GM12878 (cell line): Measurements from ENCODE around the gene CCDC197. TPM values are rescaled to one million over a fixed set of nuclear protein-coding genes. Genes with fewer than 3 reads are reported as not detected.

ENCODE experiments used
- ATAC-seq: fragments of 200-7000 bp; cut with Tn5 transposase; 3 replicates; pipeline ENCODE4 v1.9.1; 2020; ENCODE audit warnings: mild to moderate bottlenecking, moderate library complexity
- BruUV-seq: library from RNA; stranded (reverse); fragments of 400-500 nt; replicated peaks from 2 replicates; lab custom pipeline; 2021; lab: Mats Ljungman, UMichigan
- CTCF ChIA-PET: fragments of 300-600 bp; sonication (Branson Sonifier 250); formaldehyde crosslinking; extraction: SDS; loops from one replicate; lab custom pipeline; 2021; ENCODE audit warnings: inconsistent platforms; lab: Yijun Ruan, JAX
- POLR2A ChIA-PET: fragments of 350-600 bp; formaldehyde crosslinking; extraction: SDS; loops from one replicate; lab custom pipeline; 2021; ENCODE audit warnings: inconsistent platforms; lab: Charles Lee
- RAD21 ChIA-PET: fragments of 300-600 bp; sonication (Branson Sonifier 250); formaldehyde crosslinking; loops from one replicate; lab custom pipeline; 2023; ENCODE audit warnings: antibody characterized with exemption; ENCODE audit not compliant: unreplicated experiment; lab: Charles Lee
- SMC1A ChIA-PET: fragments of 300-600 bp; sonication (Branson Sonifier 250); formaldehyde crosslinking; loops from one replicate; lab custom pipeline; 2023; ENCODE audit not compliant: unreplicated experiment, uncharacterized antibody; lab: Charles Lee
- DNase-seq: peaks from one replicate; pipeline ENCODE4 v3.0.0-alpha.2; 2011; ENCODE audit warnings: low read depth, low spot score
- FAIRE-seq: peaks from 3 replicates; lab custom pipeline; 2011; peaks lifted over from hg19 to GRCh38; lab: Jason Lieb, UNC
- H2AFZ ChIP-seq: 2 replicates; pipeline ENCODE4 v1.6.0; 2011; ENCODE audit warnings: low read depth, low read length, control low read depth; ENCODE audit not compliant: control insufficient read depth
- H3K27ac ChIP-seq: 2 replicates; pipeline ENCODE4 v1.5.1; 2011; ENCODE audit warnings: control low read depth; ENCODE audit not compliant: control insufficient read depth, insufficient read depth
- H3K27me3 ChIP-seq, 2 experiments: replicated peaks in 1 of 2; 2 replicates each; pipeline versions ENCODE4 v1.6.0 to v1.6.1; 2011; ENCODE audit warnings: low read length in 1 of 2; ENCODE audit not compliant: control insufficient read depth in 2 of 2, insufficient read depth in 2 of 2
- H3K36me3 ChIP-seq, 2 experiments: 2 replicates each; pipeline ENCODE4 v1.5.1; 2011; ENCODE audit warnings: low read length in 1 of 2; ENCODE audit not compliant: control insufficient read depth in 2 of 2, insufficient read depth in 2 of 2
- H3K4me1 ChIP-seq: 2 replicates; pipeline ENCODE4 v1.6.1; 2011; ENCODE audit warnings: mild to moderate bottlenecking, low read length, moderate library complexity, mixed read lengths; ENCODE audit not compliant: control insufficient read depth, insufficient read depth
- H3K4me2 ChIP-seq: 2 replicates; pipeline ENCODE4 v1.6.0; 2011; ENCODE audit warnings: control low read depth; ENCODE audit not compliant: control insufficient read depth, insufficient read depth
- H3K4me3 ChIP-seq: fragments of 200-600 bp; sonication (generic); 2 replicates; pipeline ENCODE4 v1.5.1; 2016
- H3K79me2 ChIP-seq: 2 replicates; pipeline ENCODE4 v1.6.0; 2011; ENCODE audit warnings: low read length; ENCODE audit not compliant: control insufficient read depth, insufficient read depth
- H3K9ac ChIP-seq: 2 replicates; pipeline ENCODE4 v1.8.0; 2011; ENCODE audit warnings: low read length, control low read depth, mixed read lengths; ENCODE audit not compliant: control insufficient read depth, insufficient read depth
- H3K9me3 ChIP-seq: replicated peaks from 3 replicates; pipeline ENCODE4 v1.5.1; 2011; ENCODE audit warnings: mild to moderate bottlenecking, low read length; ENCODE audit not compliant: control insufficient read depth, insufficient read depth
- H4K20me1 ChIP-seq: 2 replicates; pipeline ENCODE4 v1.6.0; 2011; ENCODE audit not compliant: control insufficient read depth, insufficient read depth
- ATF3 ChIP-seq: IDR thresholded peaks from 2 replicates; pipeline ENCODE4 v1.6.1; 2011; ENCODE audit warnings: low read depth, mild to moderate bottlenecking, low read length, moderate library complexity, borderline replicate concordance; ENCODE audit errors: extremely low read depth
- BHLHE40 ChIP-seq, 2 experiments: fragments of 450-650 bp in 1 of 2; IDR thresholded peaks; 2 replicates each; pipeline ENCODE4 v1.6.1; 2011 to 2017; ENCODE audit warnings: low read depth in 2 of 2, borderline replicate concordance in 1 of 2, improper control_type of control experiment in 1 of 2, low read length in 1 of 2, mild to moderate bottlenecking in 1 of 2
- CUX1 ChIP-seq: IDR thresholded peaks from 2 replicates; pipeline ENCODE4 v1.6.1; 2012; ENCODE audit warnings: improper control_type of control experiment, low read depth, low read length; ENCODE audit not compliant: insufficient replicate concordance
- E2F8 ChIP-seq: fragments of 450-650 bp; IDR thresholded peaks from 2 replicates; pipeline ENCODE4 v1.6.1; 2018; ENCODE audit warnings: mild to moderate bottlenecking, low read depth, moderate library complexity; ENCODE audit not compliant: partially characterized antibody
- EGR1 ChIP-seq, 2 experiments: IDR thresholded peaks; 1 replicate in 1 of 2; 2 replicates in 1 of 2; pipeline ENCODE4 v1.6.1; 2011 to 2012; ENCODE audit warnings: low read depth in 2 of 2, low read length in 2 of 2, borderline replicate concordance in 1 of 2, mild to moderate bottlenecking in 1 of 2, moderate library complexity in 1 of 2
- FOXM1 ChIP-seq: IDR thresholded peaks from 2 replicates; pipeline ENCODE4 v1.6.1; 2012; ENCODE audit warnings: low read depth, mild to moderate bottlenecking, inconsistent platforms, low read length, moderate library complexity
- IKZF1 ChIP-seq: fragments of 450-650 bp; conservative IDR thresholded peaks from 2 replicates; pipeline ENCODE4 v1.6.1; 2017; ENCODE audit warnings: antibody characterized with exemption, mild to moderate bottlenecking
- MTA2 ChIP-seq: fragments of 450-650 bp; IDR thresholded peaks from 2 replicates; pipeline ENCODE4 v1.6.1; 2016; ENCODE audit warnings: low read depth, mild to moderate bottlenecking, moderate library complexity
- NR2F1 ChIP-seq: fragments of 450-650 bp; conservative IDR thresholded peaks from 2 replicates; pipeline ENCODE4 v1.6.1; 2017; ENCODE audit warnings: mild to moderate bottlenecking
- RCOR1 ChIP-seq: conservative IDR thresholded peaks from 2 replicates; pipeline ENCODE4 v1.6.1; 2012; ENCODE audit warnings: low read depth, low read length, improper control_type of control experiment
- SP1 ChIP-seq: IDR thresholded peaks from one replicate; pipeline ENCODE4 v1.6.1; 2011; ENCODE audit warnings: low read depth, low read length
- ZBED1 ChIP-seq: IDR thresholded peaks from 2 replicates; pipeline ENCODE4 v1.6.1; 2016; ENCODE audit warnings: borderline replicate concordance
- WGBS: methylation state at CpG from one replicate; pipeline ENCODE4 v1.1.6; 2016; ENCODE audit warnings: low lambda C conversion rate; ENCODE audit not compliant: insufficient replicate concordance, insufficient coverage; ENCODE audit errors: missing lambda C conversion rate; 5-methylcytosine and 5-hydroxymethylcytosine counted together
- in situ Hi-C: fragments of 300-500 bp; cut with MboI; formaldehyde crosslinking; loops from 9 replicates; pipeline ENCODE4 v1.14.3; 2018; ENCODE audit warnings: mixed read lengths
- intact Hi-C: fragments of 100-400 bp; cut with micrococcal nuclease; formaldehyde crosslinking; loops from one replicate; pipeline ENCODE4 v1.14.2; 2022; ENCODE audit not compliant: unreplicated experiment
- polyA plus RNA-seq, 11 experiments: library from polyadenylated mRNA; depleted of rRNA in 4 of 11; unstranded in 6 of 11; stranded (reverse) in 5 of 11; fragments of >200 nt; fragmentation: Nextera tagmentation in 4 of 11; fragmentation: Illumina TruSeq in 1 of 11; extraction: Ambion mirVana in 4 of 11; extraction: Trizol in 1 of 11; gene quantifications; 1 replicate in 1 of 11; 2 replicates in 10 of 11; pipeline versions ENCODE4 v1.2.1 to v1.2.3, GENCODE V29; 2011 to 2016; ENCODE audit warnings: inconsistent platforms in 2 of 11, missing spikeins in 2 of 11, low read depth in 1 of 11
- total RNA-seq, 4 experiments: library from RNA; depleted of rRNA in 3 of 4; stranded (reverse); fragments of >200 nt in 3 of 4; fragmentation: Illumina TruSeq in 1 of 4; extraction: Trizol in 1 of 4; gene quantifications; 2 replicates each; pipeline versions ENCODE4 v1.2.1 to v1.2.3, GENCODE V29; 2013 to 2021

Gene CCDC197
- total and polyA plus RNA-seq, 10 of the 15 experiments (the other 5 are each of a cell fraction or from before 2014, with no cell fraction given) = 0.12 TPM; not detected in 9

- no peak for TF ChIP-seq E2F8
- peak; percentile 57 to 69; a peak in 3 of 4 replicates for TF ChIP-seq BHLHE40 (IDR thresholded peaks at IDR 0.05; ENCODE audit: borderline replicate concordance in 1 of 2, low read depth in 2 of 2, low read length in 1 of 2)
- peak; percentile 51; the same call in 1 of the 2 replicates for TF ChIP-seq IKZF1
- no peak for TF ChIP-seq MTA2
- TF ChIP-seq, all 136 proteins: peak for 17
Observed at GRCh38 chr14:93969082-93969828, 27.8 kb upstream of the CCDC197 start (continued).

GRCh38 chr14:93970585-93970964 lies 26.5 kb upstream of the CCDC197 start:
- H3K4me2 ChIP-seq = peak overlapping the region; percentile 91
- POLR2A ChIA-PET = interaction anchor here (1.1 to 6.4 kb wide), 9 partner anchors 8 to 31 kb away, joined by 3 to 128 read pairs (median 4); no protein-coding TSS in a partner anchor
- H3K4me3 ChIP-seq = peak overlapping the region; percentile 37; the same call in 1 of the 2 replicates
- FAIRE-seq = peak; percentile 7
- SMC1A ChIA-PET = interaction anchor here (0.6 to 20.2 kb wide), 11 partner anchors 8 to 1510 kb away, joined by 3 to 409 read pairs (median 10); partner anchors contain the start of gene CCDC197
- H3K36me3 ChIP-seq = no peaks in the 10 kb centered on the region
- no peaks in the 10 kb centered on the region; the same call in 1 of the 3 replicates for H3K9me3 ChIP-seq
- in situ Hi-C loops (loop anchor here (10.0 to 25.0 kb wide), 3 partner anchors 1208 to 1692 kb away; partner anchors contain the start of gene SYNE3), intact Hi-C loops (loop anchor here (2.0 kb wide), 2 partner anchors 16 to 30 kb away; no protein-coding TSS in a partner anchor)
- no peaks in the 10 kb centered on the region for H3K79me2 ChIP-seq
- peak overlapping the region; percentile 52 for H2AFZ ChIP-seq
- H3K27ac ChIP-seq = peak overlapping the region; percentile 85
- peaks cover 92% of the 10 kb centered on the region for H3K4me1 ChIP-seq
- TSS peak; percentile 68 for BruUV-seq
- H3K27me3 ChIP-seq = no peaks in the 10 kb centered on the region
- CTCF ChIA-PET = interaction anchor here (1.0 to 20.8 kb wide), 16 partner anchors 9 to 167 kb away, joined by 3 to 399 read pairs (median 10); partner anchors contain the start of gene CCDC197
- RAD21 ChIA-PET = interaction anchor here (1.0 to 16.9 kb wide), 12 partner anchors 9 to 41 kb away, joined by 3 to 324 read pairs (median 7); partner anchors contain the start of gene CCDC197
- peak; percentile 66 for ATAC-seq
- WGBS = 32% methylated on average over 9 of the region's 9 CpGs
- no peaks in the 10 kb centered on the region for H4K20me1 ChIP-seq
- H3K9ac ChIP-seq = peak overlapping the region; percentile 61
- DNase-seq = no peak
- TF ChIP-seq NR2F1 (no peak), ATF3 (no peak), FOXM1 (no peak), EGR1 (IDR thresholded peaks at IDR 0.05; ENCODE audit: borderline replicate concordance in 1 of 2, low read depth in 2 of 2, low read length in 2 of 2) (no peak), ZBED1 (no peak), RCOR1 (no peak), CUX1 (no peak), SP1 (no peak)
